Loucy (cell line): Measurements from ENCODE around the gene PLVAP.

Experiments
- H2AFZ ChIP-seq: fragments of 200-600 bp; sonication (generic); 2 replicates; pipeline ENCODE4 v1.6.0; 2016; ENCODE audit warnings: antibody characterized with exemption, mild to moderate bottlenecking, low read length, moderate library complexity
- H3F3A ChIP-seq: fragments of 200-600 bp; 2 replicates; pipeline ENCODE4 v1.6.0; 2016; ENCODE audit warnings: antibody characterized with exemption, low read depth, mild to moderate bottlenecking
- H3K27me3 ChIP-seq: fragments of 200-600 bp; sonication (generic); 2 replicates; pipeline ENCODE4 v1.6.1; 2014; ENCODE audit warnings: low read length, mild to moderate bottlenecking; ENCODE audit not compliant: insufficient read depth, poor library complexity, severe bottlenecking
- H3K36me3 ChIP-seq: fragments of 200-600 bp; sonication (generic); 2 replicates; pipeline ENCODE4 v1.6.1; 2016; ENCODE audit warnings: low read length; ENCODE audit not compliant: insufficient read depth
- H3K4me1 ChIP-seq: fragments of 200-600 bp; sonication (generic); 2 replicates; pipeline ENCODE4 v1.5.1; 2014; ENCODE audit warnings: low read length, mild to moderate bottlenecking; ENCODE audit not compliant: insufficient read depth, poor library complexity, severe bottlenecking
- H3K4me2 ChIP-seq: fragments of 200-600 bp; sonication (generic); 2 replicates; pipeline ENCODE4 v1.6.0; 2014; ENCODE audit warnings: antibody characterized with exemption, low read length, low read depth, mild to moderate bottlenecking; ENCODE audit not compliant: poor library complexity, severe bottlenecking
- H3K4me3 ChIP-seq: fragments of 200-600 bp; sonication (generic); 2 replicates; pipeline ENCODE4 v1.5.1; 2014; ENCODE audit warnings: low read length, mild to moderate bottlenecking, mixed read lengths; ENCODE audit not compliant: poor library complexity, severe bottlenecking
- H3K79me2 ChIP-seq: fragments of 200-600 bp; sonication (generic); 2 replicates; pipeline ENCODE4 v1.6.1; 2014; ENCODE audit warnings: low read length; ENCODE audit not compliant: insufficient read depth
- H3K9ac ChIP-seq: fragments of 200-600 bp; sonication (generic); 2 replicates; pipeline ENCODE4 v1.6.0; 2014; ENCODE audit warnings: mild to moderate bottlenecking, low read depth, low read length, moderate library complexity; ENCODE audit not compliant: poor library complexity, severe bottlenecking
- H3K9me2 ChIP-seq: fragments of 200-600 bp; sonication (generic); replicated peaks from 2 replicates; pipeline ENCODE4 v1.6.1; 2016; ENCODE audit warnings: low read depth, low read length, mixed read lengths
- H3K9me3 ChIP-seq: fragments of 200-600 bp; sonication (generic); 2 replicates; pipeline ENCODE4 v1.6.1; 2014; ENCODE audit warnings: mild to moderate bottlenecking, antibody characterized with exemption, low read length, low read depth; ENCODE audit not compliant: insufficient read depth
- H4K20me1 ChIP-seq: fragments of 200-600 bp; sonication (generic); 2 replicates; pipeline ENCODE4 v1.6.0; 2014; ENCODE audit warnings: antibody characterized with exemption, low read length, mild to moderate bottlenecking; ENCODE audit not compliant: insufficient read depth, poor library complexity, severe bottlenecking
- EZH2phosphoT487 ChIP-seq: fragments of 200-600 bp; IDR thresholded peaks from 2 replicates; pipeline ENCODE4 v1.6.1; 2018; ENCODE audit warnings: antibody characterized with exemption, mild to moderate bottlenecking, moderate library complexity, borderline replicate concordance
- TF ChIP-seq, protein P1 (sequence below): fragments of 200-600 bp; sonication (generic); conservative IDR thresholded peaks from 2 replicates; pipeline ENCODE4 v1.5.1; 2014; ENCODE audit warnings: mild to moderate bottlenecking, antibody characterized with exemption, low read length

PLVAP gene

DNA sequence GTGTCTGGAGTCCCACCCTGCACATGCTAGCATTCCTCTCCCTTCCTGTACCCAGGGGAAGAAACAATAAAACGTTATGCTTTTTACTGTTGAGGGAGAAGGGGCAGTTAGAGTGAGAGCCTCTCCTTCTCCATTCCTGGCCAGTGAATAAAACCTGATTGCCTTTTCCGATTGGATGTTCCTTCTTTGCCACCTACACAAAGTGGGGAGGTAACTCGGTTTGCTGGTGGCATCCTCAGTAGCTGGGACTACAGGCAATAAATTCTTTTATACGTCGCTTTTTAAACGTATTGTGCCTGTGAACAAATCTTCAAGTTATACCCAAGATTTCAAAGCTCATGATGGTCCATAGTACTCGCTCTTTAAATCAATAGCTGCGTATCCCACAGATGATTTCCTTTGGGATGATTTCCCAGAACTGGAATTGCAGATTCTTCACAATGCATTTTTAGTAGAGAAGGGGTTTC, 42.0 kb upstream of the PLVAP start:
- Histone ChIP-seq H3K9me2 (no peaks in the 10 kb centered on the region), H4K20me1 (no peaks in the 10 kb centered on the region), H2AFZ (peak overlapping the region; percentile 87)

DNA sequence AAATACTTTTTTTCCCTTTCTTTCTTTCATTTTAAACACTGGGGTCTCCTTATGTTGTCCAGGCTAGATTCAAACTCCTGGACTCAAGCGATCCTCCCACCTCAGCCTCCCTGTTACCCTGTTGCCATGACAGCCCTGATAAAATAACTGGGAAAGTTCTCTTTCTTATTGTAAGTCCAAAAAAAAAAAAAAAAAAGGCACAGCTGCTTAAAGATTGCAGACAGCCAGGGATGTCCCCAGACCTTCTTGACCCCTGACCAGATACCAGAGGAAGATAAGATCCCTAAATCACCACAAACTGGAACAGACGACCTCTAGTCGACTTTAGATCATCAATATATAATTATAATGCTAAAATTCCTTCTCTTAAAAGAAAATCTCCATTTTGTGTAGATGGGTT, 41.6 kb upstream of the PLVAP start:
- peak overlapping the region; percentile 92 for H3K9ac ChIP-seq
- H3K79me2 ChIP-seq = peaks cover 14% of the 10 kb centered on the region
- H3K27me3 ChIP-seq = no peaks in the 10 kb centered on the region
- no peaks in the 10 kb centered on the region for H3K9me3 ChIP-seq
- H3K4me2 ChIP-seq = peak overlapping the region; percentile 80
- H3K36me3 ChIP-seq = peaks cover 4% of the 10 kb centered on the region; the same call in 1 of the 2 replicates
- H3F3A ChIP-seq = no peaks in the 10 kb centered on the region; the same call in 1 of the 2 replicates
- peak overlapping the region; percentile 86 for H3K4me3 ChIP-seq
- H3K9me2 ChIP-seq = no peaks in the 10 kb centered on the region
- H2AFZ ChIP-seq = no peak overlapping the region
- TF ChIP-seq, protein P1, sequence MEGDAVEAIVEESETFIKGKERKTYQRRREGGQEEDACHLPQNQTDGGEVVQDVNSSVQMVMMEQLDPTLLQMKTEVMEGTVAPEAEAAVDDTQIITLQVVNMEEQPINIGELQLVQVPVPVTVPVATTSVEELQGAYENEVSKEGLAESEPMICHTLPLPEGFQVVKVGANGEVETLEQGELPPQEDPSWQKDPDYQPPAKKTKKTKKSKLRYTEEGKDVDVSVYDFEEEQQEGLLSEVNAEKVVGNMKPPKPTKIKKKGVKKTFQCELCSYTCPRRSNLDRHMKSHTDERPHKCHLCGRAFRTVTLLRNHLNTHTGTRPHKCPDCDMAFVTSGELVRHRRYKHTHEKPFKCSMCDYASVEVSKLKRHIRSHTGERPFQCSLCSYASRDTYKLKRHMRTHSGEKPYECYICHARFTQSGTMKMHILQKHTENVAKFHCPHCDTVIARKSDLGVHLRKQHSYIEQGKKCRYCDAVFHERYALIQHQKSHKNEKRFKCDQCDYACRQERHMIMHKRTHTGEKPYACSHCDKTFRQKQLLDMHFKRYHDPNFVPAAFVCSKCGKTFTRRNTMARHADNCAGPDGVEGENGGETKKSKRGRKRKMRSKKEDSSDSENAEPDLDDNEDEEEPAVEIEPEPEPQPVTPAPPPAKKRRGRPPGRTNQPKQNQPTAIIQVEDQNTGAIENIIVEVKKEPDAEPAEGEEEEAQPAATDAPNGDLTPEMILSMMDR = no peak
- no peak for TF ChIP-seq EZH2phosphoT487
- H4K20me1 ChIP-seq = no peaks in the 10 kb centered on the region
- H3K4me1 ChIP-seq = peaks cover 13% of the 10 kb centered on the region

More for the DNA sequence above, 42.0 kb upstream of the PLVAP start:
- peaks cover 3% of the 10 kb centered on the region; the same call in 1 of the 2 replicates for H3K36me3 ChIP-seq
- peak overlapping the region; percentile 80 for H3K4me2 ChIP-seq
- peaks cover 16% of the 10 kb centered on the region for H3K4me1 ChIP-seq
- H3K27me3 ChIP-seq = no peaks in the 10 kb centered on the region
- H3K9ac ChIP-seq = peak overlapping the region; percentile 92
- peaks cover 14% of the 10 kb centered on the region for H3K79me2 ChIP-seq
- no peaks in the 10 kb centered on the region for H3K9me3 ChIP-seq
- no peak for TF ChIP-seq EZH2phosphoT487
- TF ChIP-seq, protein P1 = no peak
- H3K4me3 ChIP-seq = peak overlapping the region; percentile 86
- no peaks in the 10 kb centered on the region; the same call in 1 of the 2 replicates for H3F3A ChIP-seq

- H3K4me1 ChIP-seq = peaks cover 18% of the 10 kb centered on the region
- H4K20me1 ChIP-seq = peaks cover 6% of the 10 kb centered on the region
- no peak overlapping the region for H3K4me2 ChIP-seq
- peaks cover 14% of the 10 kb centered on the region for H3K79me2 ChIP-seq
- no peak overlapping the region for H3K9ac ChIP-seq
- no peak overlapping the region for H3K4me3 ChIP-seq
- H3K27me3 ChIP-seq = no peaks in the 10 kb centered on the region
- H2AFZ ChIP-seq = no peak overlapping the region
- H3F3A ChIP-seq = no peaks in the 10 kb centered on the region; the same call in 1 of the 2 replicates
- no peaks in the 10 kb centered on the region for H3K9me3 ChIP-seq
- H3K36me3 ChIP-seq = peaks cover 11% of the 10 kb centered on the region; the same call in 1 of the 2 replicates
- no peak for TF ChIP-seq EZH2phosphoT487
- TF ChIP-seq, protein P1 = no peak
- no peaks in the 10 kb centered on the region for H3K9me2 ChIP-seq
These were observed 38.0 kb upstream of the PLVAP start for GRCh38 chr19:17415121-17415520.
